ENCODE measurements around the gene STEAP1. TPM values are rescaled to one million over a fixed set of nuclear protein-coding genes. Genes with fewer than 3 reads are reported as not detected.

The STEAP1 gene
- 9.8 to 17.7 TPM (median 13.9 TPM) in 5 replicates for total RNA-seq (2022; extraction: Qiagen RNA extraction; ENCODE audit: low read depth)

GRCh38 chr7:90153943-90154771 lies at the start of gene STEAP1:
Gene STEAP1 (plus strand): TSS chr7:90154469. CDS start chr7:90159789, 5,320 bp downstream.

GRCh38 chr7:90211391-90212148 lies 57.3 kb downstream of the STEAP1 start, which contains the start of gene STEAP2:
Gene STEAP2 (plus strand): TSS chr7:90211740. CDS start chr7:90225083, 13,343 bp downstream.

Other genes with a start within 250 kb of the STEAP1 start
- gene STEAP2, start 57.3 kb downstream of the STEAP1 start, total RNA-seq (2022; extraction: Qiagen RNA extraction; ENCODE audit: low read depth): 2.8 to 4.2 TPM (median 3.7 TPM) in 5 replicates
- 1.3 to 4.3 TPM (median 1.8 TPM) in 5 replicates for gene CFAP69, start 90.7 kb downstream of the STEAP1 start, total RNA-seq (2022; extraction: Qiagen RNA extraction; ENCODE audit: low read depth)
- gene FAM237B, start 166.8 kb downstream of the STEAP1 start, total RNA-seq (2022; extraction: Qiagen RNA extraction; ENCODE audit: low read depth): not detected in 5 replicates
- 16.5 to 26.9 TPM (median 23.2 TPM) in 5 replicates for gene GTPBP10, start 192.2 kb downstream of the STEAP1 start, total RNA-seq (2022; extraction: Qiagen RNA extraction; ENCODE audit: low read depth)
- 18.2 to 30.1 TPM (median 25.7 TPM) in 5 replicates for gene CLDN12, start 249.0 kb downstream of the STEAP1 start, total RNA-seq (2022; extraction: Qiagen RNA extraction; ENCODE audit: low read depth)

Measured in A549 treated with RU486 at 1 μM for 4 hours (cell line).